Gastrocnemius medialis (tissue), 4 donors: ENCODE measurements around the gene USP12. TPM values are rescaled to one million over a fixed set of nuclear protein-coding genes. Genes with fewer than 3 reads are reported as not detected.
"Not testable (repeated sequence)": the region's sequence is repeated elsewhere in the genome, so short reads cannot be mapped to it uniquely, and the experiment has no call there.

Source experiments
- ATAC-seq, 2 donors: fragments of 150-250 bp; one replicate each; pipeline ENCODE4 v1.9.1; 2016
- DNase-seq, 2 donors: peaks; one replicate each; pipeline ENCODE4 v3.0.0-alpha.2; 2019
- H3K27ac ChIP-seq, 4 donors: fragments of 200-600 bp; sonication (generic); 1 replicate in 1 of 4; 2 replicates in 3 of 4; pipeline ENCODE4 v1.5.1; 2016 to 2018; ENCODE audit warnings: mild to moderate bottlenecking in 2 of 4, moderate library complexity in 1 of 4
- H3K27me3 ChIP-seq, 3 donors: fragments of 200-600 bp; sonication (generic) in 2 of 3; 1 replicate in 1 of 3; 2 replicates in 2 of 3; pipeline versions ENCODE4 v1.5.1 to v1.6.0; 2016 to 2019; ENCODE audit warnings: mild to moderate bottlenecking in 1 of 3, moderate library complexity in 1 of 3
- H3K36me3 ChIP-seq, 2 donors: fragments of 200-600 bp; sonication (generic) in 1 of 2; one replicate each; pipeline ENCODE4 v1.5.1; 2017 to 2018
- H3K4me1 ChIP-seq, 2 donors: fragments of 200-600 bp; sonication (generic) in 1 of 2; one replicate each; pipeline ENCODE4 v1.5.1; 2016 to 2017; ENCODE audit warnings: mild to moderate bottlenecking in 2 of 2
- H3K4me3 ChIP-seq, 4 donors: fragments of 200-600 bp; sonication (generic) in 3 of 4; 1 replicate in 1 of 4; 2 replicates in 3 of 4; pipeline ENCODE4 v1.5.1; 2016 to 2019; ENCODE audit warnings: mild to moderate bottlenecking in 2 of 4
- H3K9me3 ChIP-seq, 3 donors: fragments of 200-600 bp; sonication (generic) in 2 of 3; 1 replicate in 1 of 3; 2 replicates in 2 of 3; pipeline ENCODE4 v1.5.1; 2016 to 2019
- POLR2A ChIP-seq, 2 donors: fragments of 450-650 bp; IDR thresholded peaks; one replicate each; pipeline ENCODE4 v1.6.1; 2017; ENCODE audit warnings: antibody characterized with exemption in 2 of 2, mild to moderate bottlenecking in 2 of 2, moderate library complexity in 2 of 2
- in situ Hi-C, 4 donors: fragments of 200-750 bp; cut with MboI; loops; one replicate each; pipeline versions ENCODE4 v1.15.0 to v1.8.0; 2017; ENCODE audit warnings: low sequenced_read_pairs in 4 of 4
- intact Hi-C: fragments of 100-400 bp; cut with DNase I; formaldehyde crosslinking; loops from one replicate; pipeline ENCODE4 v1.15.1; 2023; ENCODE audit warnings: low total_unique reads
- total RNA-seq, 4 donors: library from RNA; depleted of rRNA; stranded (reverse); fragments of >200 nt; gene quantifications; one replicate each; pipeline versions ENCODE4 v1.1.0 to v1.2.3, GENCODE V29; 2016
- TF ChIP-seq, protein P1 (sequence below), 5 experiments: fragments of 450-650 bp in 3 of 5; fragments of 200-600 bp in 2 of 5; sonication (generic) in 2 of 5; IDR thresholded peaks in 4 of 5; conservative IDR thresholded peaks in 1 of 5; 1 replicate in 4 of 5; 2 replicates in 1 of 5; pipeline ENCODE4 v1.5.1; 2016 to 2019; ENCODE audit warnings: antibody characterized with exemption in 5 of 5, mild to moderate bottlenecking in 3 of 5, moderate library complexity in 3 of 5

The USP12 gene
- total RNA-seq, 4 donors from 2014 or later, result 11.1 to 27.6 (median 13.1) TPM

DNA sequence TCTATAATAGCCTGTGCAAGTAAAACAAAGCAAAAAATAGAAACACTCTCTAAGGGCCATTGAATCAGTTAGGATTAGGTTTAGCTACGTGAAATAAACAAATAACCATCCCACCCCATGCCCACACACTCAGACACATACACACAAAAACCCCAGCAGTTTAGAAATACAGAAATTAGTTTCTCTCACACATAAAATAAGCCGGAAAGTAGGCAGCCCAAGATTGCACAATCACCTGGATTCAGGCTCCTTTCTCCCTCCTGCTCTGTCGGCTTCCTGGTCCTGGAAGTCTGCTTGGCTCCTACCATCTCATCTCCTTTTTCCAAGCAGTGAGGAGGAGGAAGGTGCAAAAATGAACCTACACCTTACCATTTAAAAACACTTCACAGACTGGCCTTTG lies 22.6 kb upstream of the USP12 start:
- intact Hi-C loops (no loop called here), in situ Hi-C loops (loop anchor here in 2 of 4 donors (10.0 to 25.0 kb wide), 2 partner anchors 207 to 209 kb away; no protein-coding TSS in a partner anchor)
- no peaks in the 10 kb centered on the region for H3K36me3 ChIP-seq
- no peaks in the 10 kb centered on the region for H3K9me3 ChIP-seq
- TF ChIP-seq POLR2A (IDR thresholded peaks at IDR 0.05), result no peak
- TF ChIP-seq, protein P1, sequence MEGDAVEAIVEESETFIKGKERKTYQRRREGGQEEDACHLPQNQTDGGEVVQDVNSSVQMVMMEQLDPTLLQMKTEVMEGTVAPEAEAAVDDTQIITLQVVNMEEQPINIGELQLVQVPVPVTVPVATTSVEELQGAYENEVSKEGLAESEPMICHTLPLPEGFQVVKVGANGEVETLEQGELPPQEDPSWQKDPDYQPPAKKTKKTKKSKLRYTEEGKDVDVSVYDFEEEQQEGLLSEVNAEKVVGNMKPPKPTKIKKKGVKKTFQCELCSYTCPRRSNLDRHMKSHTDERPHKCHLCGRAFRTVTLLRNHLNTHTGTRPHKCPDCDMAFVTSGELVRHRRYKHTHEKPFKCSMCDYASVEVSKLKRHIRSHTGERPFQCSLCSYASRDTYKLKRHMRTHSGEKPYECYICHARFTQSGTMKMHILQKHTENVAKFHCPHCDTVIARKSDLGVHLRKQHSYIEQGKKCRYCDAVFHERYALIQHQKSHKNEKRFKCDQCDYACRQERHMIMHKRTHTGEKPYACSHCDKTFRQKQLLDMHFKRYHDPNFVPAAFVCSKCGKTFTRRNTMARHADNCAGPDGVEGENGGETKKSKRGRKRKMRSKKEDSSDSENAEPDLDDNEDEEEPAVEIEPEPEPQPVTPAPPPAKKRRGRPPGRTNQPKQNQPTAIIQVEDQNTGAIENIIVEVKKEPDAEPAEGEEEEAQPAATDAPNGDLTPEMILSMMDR (IDR thresholded peaks at IDR 0.05 in 4 of 5, conservative IDR thresholded peaks at IDR 0.05 in 1 of 5), result no peak
- no peaks in the 10 kb centered on the region for H3K4me1 ChIP-seq
- no peak overlapping the region for H3K27ac ChIP-seq
- no peak overlapping the region for H3K4me3 ChIP-seq
- no peak for ATAC-seq
- no peak for DNase-seq
- peaks cover 0 to 8% (median 0%) of the 10 kb centered on the region in 3 donors for H3K27me3 ChIP-seq

DNA sequence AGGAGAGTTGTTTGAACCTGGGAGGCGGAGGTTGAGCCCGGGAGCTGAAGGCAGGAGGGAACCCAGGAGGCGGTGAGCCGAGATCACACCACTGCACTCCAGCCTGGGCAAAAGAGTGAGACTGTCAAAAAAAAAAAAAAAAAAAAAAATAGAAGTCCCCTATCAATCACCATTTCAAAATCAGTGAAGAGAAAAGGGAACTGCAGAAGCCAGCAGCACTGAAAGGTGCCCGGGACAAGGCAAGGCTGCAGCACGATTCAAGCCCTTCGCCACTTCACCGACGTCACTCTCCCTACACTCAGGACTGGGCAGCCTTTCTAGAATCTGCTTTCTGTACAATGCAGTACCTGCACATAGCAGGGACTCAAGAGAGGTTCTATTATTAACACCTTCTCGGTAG lies 21.9 kb upstream of the USP12 start:
- H3K27ac ChIP-seq, result no peak overlapping the region
- no peak overlapping the region for H3K4me3 ChIP-seq
- DNase-seq (no peak), ATAC-seq (no peak)
- in situ Hi-C loops (loop anchor here in 2 of 4 donors (10.0 to 25.0 kb wide), 2 partner anchors 206 to 209 kb away; no protein-coding TSS in a partner anchor), intact Hi-C loops (no loop called here)
- H3K27me3 ChIP-seq, result peaks cover 0 to 8% (median 0%) of the 10 kb centered on the region in 3 donors
- H3K4me1 ChIP-seq, result no peaks in the 10 kb centered on the region
- H3K36me3 ChIP-seq, result no peaks in the 10 kb centered on the region
- TF ChIP-seq POLR2A (IDR thresholded peaks at IDR 0.05), result no peak
- TF ChIP-seq, protein P1 (IDR thresholded peaks at IDR 0.05 in 4 of 5, conservative IDR thresholded peaks at IDR 0.05 in 1 of 5), result no peak
- H3K9me3 ChIP-seq, result no peaks in the 10 kb centered on the region

DNA sequence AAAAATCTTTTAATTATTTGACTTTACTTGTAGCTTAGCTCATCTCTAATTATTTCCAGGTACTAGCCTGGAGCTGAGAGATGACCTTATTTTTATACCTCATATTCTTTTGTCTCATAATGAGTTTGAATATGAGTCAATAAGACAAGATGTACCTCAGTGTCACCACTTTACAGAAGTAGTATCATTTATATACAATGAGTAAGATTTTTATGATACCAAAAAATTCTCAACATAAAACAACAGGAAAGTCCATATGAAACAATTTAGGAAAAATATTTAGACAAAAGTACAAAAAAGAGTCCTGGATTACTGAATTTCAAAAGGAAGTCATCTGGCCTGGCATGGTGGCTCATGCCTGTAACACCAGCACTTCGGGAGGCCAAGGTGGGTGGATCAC lies 21.4 kb upstream of the USP12 start:
- no peak for TF ChIP-seq POLR2A (IDR thresholded peaks at IDR 0.05)
- TF ChIP-seq, protein P1 (IDR thresholded peaks at IDR 0.05 in 4 of 5, conservative IDR thresholded peaks at IDR 0.05 in 1 of 5), result no peak
- in situ Hi-C loops, result loop anchor here in 2 of 4 donors (10.0 to 25.0 kb wide), 2 partner anchors 206 to 208 kb away; no protein-coding TSS in a partner anchor
- no peak for ATAC-seq

DNA sequence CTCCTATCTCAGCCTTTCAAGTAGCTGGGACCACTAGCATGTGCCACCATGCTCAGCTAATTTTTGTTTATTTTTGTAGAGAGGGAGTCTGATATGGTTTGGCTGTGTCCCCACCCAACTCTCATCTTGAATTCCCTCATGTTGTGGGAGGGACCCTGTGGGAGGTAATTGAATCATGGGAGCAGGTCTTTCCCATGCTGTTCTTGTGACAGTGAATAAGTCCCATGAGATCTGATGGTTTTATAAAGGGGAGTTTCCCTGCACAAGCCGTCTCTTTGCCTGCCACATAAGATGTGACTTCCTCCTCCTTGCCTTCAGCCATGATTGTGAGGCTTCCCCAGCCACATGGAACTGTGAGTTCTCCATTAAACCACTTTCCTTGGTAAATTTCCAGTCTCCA lies 20.8 kb upstream of the USP12 start:
- ATAC-seq, intact Hi-C loops: not testable (repeated sequence)
- in situ Hi-C loops, result loop anchor here in 2 of 4 donors (10.0 to 25.0 kb wide), 2 partner anchors 205 to 208 kb away; no protein-coding TSS in a partner anchor

More for the DNA sequence above, 21.4 kb upstream of the USP12 start:
- DNase-seq, result no peak
- H3K36me3 ChIP-seq, result no peaks in the 10 kb centered on the region
- H3K4me1 ChIP-seq, result no peaks in the 10 kb centered on the region
- H3K4me3 ChIP-seq, result no peak overlapping the region
- intact Hi-C loops, result no loop called here
- no peaks in the 10 kb centered on the region for H3K9me3 ChIP-seq
- peaks cover 0 to 8% (median 0%) of the 10 kb centered on the region in 3 donors for H3K27me3 ChIP-seq
- no peak overlapping the region for H3K27ac ChIP-seq

DNA sequence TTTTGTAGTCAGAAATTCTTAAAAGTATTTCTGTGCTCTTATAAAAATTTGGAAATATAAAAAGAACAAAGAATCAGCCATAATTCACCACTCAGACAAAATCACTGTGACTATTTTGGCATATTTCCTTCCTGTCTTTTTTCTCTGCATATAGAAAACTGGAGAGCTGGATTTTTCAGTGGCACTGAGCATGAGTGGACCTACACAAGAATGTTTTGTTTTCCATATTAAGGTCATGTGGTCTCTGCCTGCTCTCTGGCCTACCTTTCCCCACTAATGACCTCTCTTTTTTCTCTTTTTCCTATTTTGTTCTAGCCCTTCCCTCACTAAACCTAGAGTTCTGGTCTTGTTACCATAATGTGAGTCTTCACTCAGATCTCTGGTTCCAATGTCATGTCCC lies 17.6 kb upstream of the USP12 start:
- DNase-seq (no peak), ATAC-seq (no peak)
- no peaks in the 10 kb centered on the region for H3K27me3 ChIP-seq
- no peak overlapping the region for H3K4me3 ChIP-seq
- no peaks in the 10 kb centered on the region for H3K9me3 ChIP-seq
- H3K4me1 ChIP-seq, result no peaks in the 10 kb centered on the region
- in situ Hi-C loops (loop anchor here in 1 of 4 donors (25.0 kb wide), 1 partner anchor 202 kb away; no protein-coding TSS in a partner anchor), intact Hi-C loops (no loop called here)
- TF ChIP-seq POLR2A (IDR thresholded peaks at IDR 0.05), result no peak
- TF ChIP-seq, protein P1 (IDR thresholded peaks at IDR 0.05 in 4 of 5, conservative IDR thresholded peaks at IDR 0.05 in 1 of 5), result no peak
- H3K27ac ChIP-seq, result no peak overlapping the region
- H3K36me3 ChIP-seq, result no peaks in the 10 kb centered on the region

More for the DNA sequence above, 20.8 kb upstream of the USP12 start:
- not testable (repeated sequence) for H3K27ac ChIP-seq, H3K4me1 ChIP-seq, H3K4me3 ChIP-seq, DNase-seq, H3K9me3 ChIP-seq, H3K27me3 ChIP-seq, H3K36me3 ChIP-seq
